ENCODE results near the gene ZCCHC3.
A peak's percentile ranks its signal among the peaks of the same experiment; 100 is the strongest.

Gene ZCCHC3

DNA sequence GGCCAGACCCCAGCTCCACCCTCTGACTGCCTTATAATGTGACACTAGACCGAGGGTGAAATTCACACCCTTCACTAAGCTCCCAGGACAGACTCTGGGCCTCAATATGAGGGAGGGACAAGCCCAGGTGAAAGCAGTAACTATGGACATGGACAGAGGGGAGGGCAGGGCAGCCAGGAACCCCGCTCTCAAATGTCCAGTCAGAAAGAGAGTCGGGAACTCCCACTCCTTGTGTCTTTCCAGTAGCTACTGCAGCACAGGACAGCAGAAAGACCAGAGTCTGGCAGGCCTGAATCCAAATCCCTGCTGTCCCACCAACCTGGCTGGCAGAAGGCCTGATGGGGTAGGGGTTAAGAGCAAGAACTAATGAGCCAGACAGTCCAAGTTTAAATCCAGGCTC lies 13.2 kb upstream of the ZCCHC3 start:
- no peak for DNase-seq (ENCODE audit: low spot score)

DNA sequence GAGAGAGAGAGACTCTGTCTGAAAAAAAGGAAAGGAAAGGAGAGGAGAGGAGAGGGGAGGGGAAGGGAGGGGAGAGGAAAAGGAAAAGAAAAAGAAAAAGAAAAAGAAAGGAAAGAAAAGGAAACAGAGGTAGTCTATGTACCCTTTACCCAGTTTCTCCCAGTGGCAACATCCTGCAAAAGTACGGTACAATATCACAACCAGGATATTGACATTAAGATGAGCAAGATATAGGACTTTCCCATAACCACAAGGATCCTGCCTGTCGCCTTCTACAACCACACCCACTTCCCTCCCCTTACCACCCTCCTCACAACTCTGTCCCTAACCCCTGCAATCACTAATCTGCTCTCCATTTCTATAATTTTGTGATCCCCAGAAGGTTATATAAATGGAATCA lies 10.9 kb upstream of the ZCCHC3 start:
- DNase-seq (ENCODE audit: low spot score), result no peak

DNA sequence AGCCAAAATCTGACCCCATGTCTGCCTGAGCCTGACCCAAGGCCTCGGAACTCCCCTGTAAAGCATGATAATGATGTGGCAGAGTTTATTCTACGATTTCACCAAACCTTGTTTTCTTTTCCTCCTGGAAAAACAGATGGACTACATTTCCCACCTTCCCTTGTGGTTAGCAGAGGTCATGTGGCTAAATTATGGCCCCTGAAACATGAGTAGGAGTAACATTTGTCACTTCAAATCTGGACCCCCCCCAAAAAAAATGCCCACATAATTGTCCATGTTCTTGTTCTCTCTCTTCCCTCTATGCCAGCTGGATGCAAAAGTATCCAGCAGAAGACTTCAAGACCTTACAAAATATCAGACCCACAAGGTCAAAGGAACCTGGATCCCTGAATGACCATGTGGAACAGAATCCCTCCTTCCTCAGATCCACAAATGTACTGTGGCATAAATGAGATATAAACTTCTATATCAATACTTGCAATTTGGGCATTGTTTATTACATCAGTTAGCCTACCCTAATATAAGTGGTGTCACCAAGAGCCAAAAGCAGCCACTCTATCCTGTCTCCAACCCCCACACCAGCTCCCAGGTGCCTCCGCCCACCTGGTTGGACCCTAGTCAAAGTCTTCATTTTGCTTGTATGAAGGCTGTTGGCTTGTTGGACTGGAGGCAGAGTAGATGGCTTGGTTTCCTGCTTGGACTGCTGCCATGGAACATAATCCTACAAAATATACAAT lies 8.2 kb upstream of the ZCCHC3 start:
- no peak for DNase-seq (ENCODE audit: low spot score)

DNA sequence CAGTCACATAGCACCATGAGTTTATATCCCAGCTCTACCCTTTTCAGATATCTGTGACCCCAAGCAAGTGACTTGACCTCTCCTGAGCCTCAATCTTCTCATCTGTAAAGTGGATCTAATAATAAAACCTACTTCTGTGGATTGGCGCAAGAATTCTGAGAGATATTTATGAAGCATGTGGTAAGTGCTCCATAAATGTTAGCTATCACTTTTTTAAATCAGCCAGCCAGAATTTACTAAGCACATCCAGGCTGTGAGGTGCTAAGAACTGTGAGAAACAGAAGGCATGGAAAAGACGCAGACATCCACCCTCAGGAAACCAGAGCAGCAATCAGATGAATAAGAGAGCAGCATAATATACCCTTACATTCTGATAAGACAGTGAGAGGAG lies 7.7 kb upstream of the ZCCHC3 start:
- DNase-seq (ENCODE audit: low spot score), result no peak

DNA sequence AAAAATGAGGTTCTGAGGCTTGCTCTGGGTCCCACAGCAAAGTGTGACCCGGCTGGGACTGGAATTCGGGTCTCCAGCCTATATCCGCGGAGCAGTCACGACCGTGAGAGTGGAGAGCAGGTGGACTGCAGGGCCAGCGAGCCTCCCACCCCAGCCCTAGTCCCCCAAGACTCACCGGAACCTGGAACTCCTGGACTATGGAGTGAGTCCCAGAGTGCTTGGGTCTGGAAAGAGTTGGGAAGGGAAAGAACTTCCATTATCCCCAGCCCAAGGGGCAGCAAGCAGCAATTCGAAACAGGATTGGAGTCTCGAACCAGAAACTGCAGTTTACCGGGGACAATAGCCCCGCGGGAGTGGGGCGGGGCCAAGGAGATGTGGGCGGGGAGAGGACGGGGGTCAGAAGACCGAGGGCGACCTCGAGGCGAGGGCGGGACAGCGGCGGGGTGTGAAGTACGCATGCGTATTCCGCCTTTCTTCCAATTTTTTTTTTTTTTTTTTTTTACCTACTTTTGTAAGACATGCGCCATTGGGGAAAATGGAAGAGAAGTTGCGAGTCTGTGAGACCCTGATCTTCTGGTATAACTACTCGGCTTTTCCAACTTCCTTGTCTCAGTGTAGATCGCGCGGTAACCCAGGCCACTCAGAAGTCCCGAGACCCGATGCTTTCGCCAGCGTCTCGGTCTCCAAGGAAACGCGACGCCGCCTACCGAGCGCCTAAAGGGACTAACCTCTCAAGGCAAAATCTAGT lies 7.1 kb upstream of the ZCCHC3 start, which contains the start of gene C20orf96:
Gene C20orf96, minus strand, starts transcription at position 667 of the 748 bp plus-strand sequence. Its CDS starts 140 bp downstream, at position 527.
- DNase-seq (ENCODE audit: low spot score), result peak; percentile 90

DNA sequence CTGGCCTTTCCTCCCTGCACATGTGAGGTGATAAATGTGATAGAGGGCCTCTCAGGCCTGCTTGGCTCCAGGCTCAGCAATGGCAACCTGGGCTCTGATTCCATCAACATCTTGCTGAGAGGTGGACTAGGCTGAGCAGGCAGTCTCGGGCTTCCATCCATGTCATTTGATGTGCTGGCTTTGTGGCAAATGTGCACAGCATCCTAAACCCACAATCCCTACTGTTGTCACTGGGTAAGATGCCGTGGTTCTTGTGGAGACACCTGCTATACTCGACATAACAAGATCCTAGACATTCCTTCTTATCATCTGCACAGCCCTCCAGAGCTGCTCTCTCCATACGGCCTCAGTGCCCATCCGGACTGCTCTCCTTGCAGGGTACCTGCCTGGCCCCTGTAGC lies 2.8 kb upstream of the ZCCHC3 start:
- no peak for DNase-seq (ENCODE audit: low spot score)

DNA sequence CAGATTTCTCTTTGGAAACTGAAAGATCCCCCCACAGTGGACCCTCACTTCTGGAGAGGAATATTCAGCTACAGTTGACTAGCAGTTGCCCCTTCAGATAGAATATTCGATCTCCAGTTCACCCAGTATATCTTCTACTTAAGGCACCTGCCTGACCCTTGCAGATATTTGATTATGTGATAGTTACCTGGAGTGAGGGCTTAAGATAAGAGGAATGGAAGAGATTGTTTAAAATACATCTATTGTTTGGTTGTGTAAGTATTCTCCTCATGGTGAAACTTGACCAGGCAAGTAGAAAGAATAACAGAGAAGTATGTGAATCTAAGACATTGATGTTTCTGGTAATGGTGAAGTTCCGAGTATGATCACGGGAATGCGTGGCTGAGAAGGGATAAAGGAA lies 1.6 kb upstream of the ZCCHC3 start:
- no peak for DNase-seq (ENCODE audit: low spot score)

DNA sequence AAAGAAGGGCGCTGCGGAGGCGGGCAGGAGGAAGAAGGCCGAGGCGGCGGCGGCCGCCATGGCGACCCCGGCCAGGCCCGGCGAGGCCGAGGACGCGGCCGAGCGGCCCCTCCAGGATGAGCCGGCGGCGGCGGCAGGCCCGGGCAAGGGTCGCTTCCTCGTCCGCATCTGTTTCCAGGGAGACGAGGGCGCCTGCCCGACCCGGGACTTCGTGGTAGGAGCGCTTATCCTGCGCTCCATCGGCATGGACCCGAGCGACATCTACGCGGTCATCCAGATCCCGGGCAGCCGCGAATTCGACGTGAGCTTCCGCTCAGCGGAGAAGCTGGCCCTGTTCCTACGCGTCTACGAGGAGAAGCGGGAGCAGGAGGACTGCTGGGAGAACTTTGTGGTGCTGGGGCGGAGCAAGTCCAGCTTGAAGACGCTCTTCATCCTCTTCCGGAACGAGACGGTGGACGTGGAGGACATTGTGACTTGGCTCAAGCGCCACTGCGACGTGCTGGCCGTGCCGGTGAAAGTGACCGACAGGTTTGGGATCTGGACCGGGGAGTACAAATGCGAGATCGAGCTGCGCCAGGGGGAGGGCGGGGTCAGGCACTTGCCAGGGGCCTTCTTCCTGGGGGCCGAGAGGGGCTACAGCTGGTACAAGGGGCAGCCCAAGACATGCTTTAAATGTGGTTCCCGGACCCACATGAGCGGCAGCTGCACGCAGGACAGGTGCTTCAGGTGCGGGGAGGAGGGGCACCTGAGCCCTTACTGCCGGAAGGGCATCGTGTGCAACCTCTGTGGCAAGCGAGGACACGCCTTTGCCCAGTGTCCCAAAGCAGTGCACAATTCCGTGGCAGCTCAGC lies 780 bp downstream of the ZCCHC3 start:
- DNase-seq (ENCODE audit: low spot score), result peak; percentile 76

DNA sequence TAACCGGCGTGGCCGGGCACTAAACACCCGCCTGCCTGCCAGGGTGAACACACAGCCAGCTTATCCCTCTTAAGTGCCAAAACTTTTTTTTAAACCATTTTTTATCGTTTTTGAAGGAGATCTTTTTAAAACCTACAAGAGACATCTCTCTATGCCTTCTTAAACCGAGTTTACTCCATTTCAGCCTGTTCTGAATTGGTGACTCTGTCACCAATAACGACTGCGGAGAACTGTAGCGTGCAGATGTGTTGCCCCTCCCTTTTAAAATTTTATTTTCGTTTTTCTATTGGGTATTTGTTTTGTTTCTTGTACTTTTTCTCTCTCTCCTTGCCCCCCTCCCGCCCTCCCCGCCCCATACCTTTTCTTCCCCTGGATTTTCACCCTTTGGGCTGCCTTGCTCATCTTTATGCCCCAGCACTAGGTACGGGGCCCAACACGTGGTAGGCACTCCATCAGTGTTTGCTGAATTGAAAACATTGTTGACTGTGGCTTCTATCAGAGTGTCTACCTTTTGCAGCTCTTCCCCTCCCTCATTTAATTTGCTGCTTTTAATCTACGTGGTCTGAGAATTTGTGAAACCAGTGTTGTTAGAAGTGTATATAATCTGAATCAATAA lies 1.5 kb downstream of the ZCCHC3 start:
- DNase-seq (ENCODE audit: low spot score), result no peak

DNA sequence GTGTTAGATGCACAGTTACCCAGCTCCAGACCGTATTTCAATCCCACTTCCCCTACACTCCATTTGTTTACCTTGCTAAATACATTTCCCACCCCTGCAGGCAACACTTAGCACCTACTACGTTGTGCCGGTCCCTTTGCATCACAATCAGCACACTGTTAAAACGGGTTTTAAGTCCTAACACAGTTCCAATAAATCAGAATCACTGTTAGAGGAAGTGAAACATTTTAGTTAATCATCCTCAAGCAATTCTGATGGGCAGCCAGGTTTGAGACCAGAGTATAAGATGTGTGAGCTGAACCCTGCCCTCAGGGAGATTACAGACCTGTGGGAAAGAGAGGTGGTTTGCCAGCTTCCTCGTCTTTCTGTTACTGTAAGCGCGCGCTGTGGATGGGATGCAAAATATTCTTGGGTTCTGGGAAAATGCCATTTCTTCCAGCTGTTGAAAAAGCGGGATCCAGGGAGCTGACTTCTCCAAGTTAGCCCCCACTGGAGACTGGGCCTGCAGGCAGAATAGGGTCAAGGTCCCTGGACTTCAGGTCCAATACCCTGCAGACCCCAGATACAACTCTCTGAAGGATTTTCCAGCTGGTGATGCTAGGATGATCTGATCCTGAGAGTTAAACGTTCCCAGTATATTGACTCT lies 3.1 kb downstream of the ZCCHC3 start:
- DNase-seq (ENCODE audit: low spot score), result no peak

DNA sequence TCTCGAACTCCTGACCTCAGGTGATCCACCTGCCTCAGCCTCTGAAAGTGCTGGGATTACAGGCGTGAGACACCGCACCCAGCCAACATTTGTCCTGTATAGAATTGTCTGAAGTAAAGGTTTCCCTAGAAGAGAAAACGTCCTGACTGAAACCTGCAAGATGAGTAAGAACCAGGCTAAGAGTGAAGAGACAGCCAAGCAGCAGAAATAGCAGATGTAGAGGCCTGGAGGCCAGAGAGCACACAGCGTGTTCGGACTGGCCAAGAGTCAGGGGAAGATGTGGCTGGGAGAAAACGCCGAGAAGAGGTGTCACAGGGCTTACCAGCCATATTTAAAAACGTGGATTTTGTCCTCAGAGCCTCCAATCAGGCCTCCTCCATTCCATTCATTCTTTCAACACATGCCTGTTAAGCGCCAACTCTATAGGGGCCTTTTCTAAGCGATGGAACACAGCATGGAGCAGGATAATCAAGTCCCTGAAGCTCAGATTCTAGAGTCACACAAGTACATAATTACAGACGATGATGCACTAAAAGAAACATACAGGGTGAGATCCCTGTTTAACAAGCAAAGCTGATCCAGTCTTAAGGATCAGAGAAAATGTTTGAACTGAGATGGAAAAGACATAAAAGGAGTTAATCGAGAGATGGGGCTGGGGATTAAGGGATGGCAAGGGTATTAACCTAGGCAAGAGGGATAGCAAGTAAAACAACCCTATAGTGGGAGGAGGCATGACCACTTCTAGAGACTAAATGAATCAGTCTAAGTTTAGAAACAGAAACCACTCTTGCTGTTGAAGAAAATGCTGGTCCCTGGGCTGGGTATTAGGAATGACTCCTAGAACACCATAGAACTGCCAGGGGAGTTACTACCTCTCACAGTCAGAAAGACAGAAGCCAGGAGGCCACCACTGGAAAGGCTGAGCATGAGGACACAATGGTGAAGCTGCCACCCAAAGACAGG lies 4.8 kb downstream of the ZCCHC3 start:
- no peak for DNase-seq (ENCODE audit: low spot score)

DNA sequence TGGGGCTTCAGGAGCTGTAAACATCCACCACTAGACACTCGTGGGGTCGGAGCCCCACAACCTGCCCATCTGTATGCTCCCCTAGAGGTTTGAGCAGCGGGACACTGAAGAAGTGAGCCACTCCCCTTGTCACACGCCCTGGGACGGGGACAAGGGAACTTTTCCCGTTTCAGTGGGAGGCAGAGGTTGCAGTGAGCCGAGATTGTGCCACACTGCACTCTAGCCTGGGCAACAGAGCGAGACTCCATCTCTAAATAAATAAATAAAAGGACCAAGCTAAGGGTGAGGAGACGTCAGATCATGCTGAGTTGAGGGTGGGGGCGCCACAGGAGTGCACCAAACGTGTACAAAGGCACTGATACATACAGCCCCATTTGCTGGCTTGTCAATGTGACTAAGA lies 8.4 kb downstream of the ZCCHC3 start:
- no peak for DNase-seq (ENCODE audit: low spot score)

DNA sequence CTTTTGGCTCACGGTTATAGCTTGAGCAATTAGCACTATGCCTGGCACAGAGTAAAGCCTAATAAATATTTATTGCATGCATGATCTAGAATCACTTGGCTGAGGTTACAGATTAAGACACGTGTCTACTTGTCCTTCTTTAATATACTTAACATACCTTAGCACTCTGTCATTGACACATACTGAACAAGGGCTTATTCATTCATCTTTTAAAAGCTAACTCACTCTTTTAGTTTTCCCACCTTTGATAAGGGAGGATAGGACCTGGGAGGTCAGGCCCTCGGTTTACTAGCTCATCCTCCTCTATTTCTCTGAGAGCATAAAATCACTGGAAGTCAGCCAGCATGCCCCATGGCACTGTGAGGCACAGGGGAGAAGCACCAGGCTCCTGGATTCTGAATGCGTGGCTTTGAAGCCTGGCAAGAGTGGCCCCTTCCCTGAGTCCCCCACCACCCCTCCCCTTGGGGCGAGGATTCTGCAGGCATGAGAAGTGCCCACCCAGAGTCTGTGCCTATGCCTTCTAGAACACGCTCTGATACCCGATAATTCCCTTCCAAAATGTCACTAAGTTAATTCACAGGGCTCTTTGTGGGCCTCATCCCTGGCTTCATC lies 11.2 kb downstream of the ZCCHC3 start:
- no peak for DNase-seq (ENCODE audit: low spot score)

DNA sequence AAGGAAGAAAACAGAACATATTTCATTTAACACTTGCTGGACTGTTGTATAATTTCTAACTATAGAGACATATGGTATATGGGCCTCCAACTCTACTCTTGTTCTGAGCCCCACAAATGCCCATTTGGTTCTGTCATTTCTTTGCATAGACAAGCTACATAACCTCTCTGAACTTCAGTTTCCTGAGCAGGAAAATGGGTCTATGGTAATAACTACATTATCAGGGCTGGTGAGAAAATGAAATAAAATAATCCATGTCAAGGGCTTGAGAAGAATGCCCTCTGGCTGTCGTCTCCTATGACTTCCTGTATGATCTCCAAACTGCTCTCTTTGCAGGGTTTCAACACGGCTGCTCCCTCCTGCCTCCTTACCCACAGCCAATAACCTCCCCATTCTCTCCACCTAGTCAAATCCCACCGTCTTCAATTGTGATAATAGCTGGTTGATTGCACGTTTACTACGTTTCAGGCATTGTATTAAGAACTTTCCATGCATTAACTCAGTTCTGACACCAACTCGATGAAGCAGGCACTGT lies 12.0 kb downstream of the ZCCHC3 start:
- peak; percentile 64 for DNase-seq (ENCODE audit: low spot score)

DNA sequence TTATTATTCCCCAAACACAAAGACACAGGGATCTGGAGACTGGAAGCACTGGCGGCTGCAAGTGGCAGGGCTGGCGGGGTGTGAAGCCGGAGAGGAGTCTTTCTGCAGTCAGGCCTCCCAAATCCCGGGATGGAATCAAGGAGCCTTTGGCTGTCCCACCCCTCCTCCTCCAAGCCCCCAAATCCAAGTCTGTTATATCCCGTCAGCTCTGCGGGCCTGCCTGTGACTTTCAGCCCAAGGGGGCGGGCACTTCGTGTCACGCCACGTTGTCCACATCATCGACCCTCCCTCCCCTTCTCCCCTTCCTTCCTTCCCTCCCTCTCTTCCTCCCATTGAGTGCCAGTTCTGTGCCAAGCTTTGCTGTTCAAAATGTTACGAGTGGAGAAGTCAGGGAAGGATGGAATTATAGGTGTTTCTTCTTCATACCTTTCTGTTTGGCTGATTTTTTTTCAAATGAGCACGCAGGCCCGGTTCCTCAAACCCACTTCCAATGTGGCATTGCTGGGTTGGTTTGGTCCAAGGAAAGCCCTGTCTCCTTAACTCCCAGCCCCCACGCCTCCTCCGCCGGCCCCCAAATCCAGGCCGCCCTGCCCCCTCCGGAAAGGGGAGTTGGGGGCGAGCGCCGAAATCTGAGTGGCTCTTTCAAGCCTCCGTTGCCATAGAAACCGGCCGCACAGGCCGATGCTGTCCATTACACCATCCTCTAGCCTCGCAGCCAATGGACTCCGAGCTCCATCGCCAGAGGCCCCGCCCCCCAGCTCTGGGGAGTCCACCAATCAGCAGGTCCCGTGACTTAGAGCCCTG lies 12.7 kb downstream of the ZCCHC3 start:
- DNase-seq (ENCODE audit: low spot score), result peak; percentile 100

DNA sequence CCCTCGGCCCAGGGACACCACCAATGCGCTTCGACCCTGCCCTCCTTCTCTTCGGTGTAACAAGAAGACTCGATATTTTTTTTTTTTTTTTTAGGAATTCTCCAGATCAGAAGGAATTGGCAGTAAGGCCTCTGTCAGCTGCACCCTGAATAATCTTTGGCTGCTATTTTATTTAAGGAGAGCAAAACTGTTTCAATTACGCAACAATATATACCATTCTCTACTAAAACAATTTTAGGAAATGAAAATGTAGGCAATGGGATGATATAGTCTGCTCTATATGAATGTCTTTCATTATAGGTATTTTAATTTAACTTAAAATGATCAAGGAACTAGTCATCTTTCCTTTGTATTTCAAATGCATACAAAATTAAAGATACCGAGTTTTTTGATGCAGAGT lies 13.3 kb downstream of the ZCCHC3 start:
- DNase-seq (ENCODE audit: low spot score), result no peak

DNA sequence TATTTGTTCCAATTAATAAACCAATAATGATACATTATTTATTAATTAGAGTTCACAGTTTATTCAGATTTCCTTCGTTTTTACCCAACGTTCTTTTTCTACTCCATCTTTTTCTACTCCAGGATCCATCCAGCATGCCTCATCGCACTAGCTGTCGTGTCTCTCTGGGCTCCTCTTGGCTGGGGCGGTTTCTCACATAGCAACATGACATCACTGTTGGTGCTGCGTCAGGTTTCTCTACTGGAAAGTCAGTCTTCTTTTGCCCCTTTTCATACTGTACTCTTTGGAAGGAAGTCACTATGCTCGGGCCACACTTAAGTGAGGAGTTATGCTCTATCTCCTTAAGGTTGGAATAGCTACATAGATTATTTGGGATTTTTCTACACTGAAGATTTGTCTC lies 14.2 kb downstream of the ZCCHC3 start:
- no peak for DNase-seq (ENCODE audit: low spot score)

DNA sequence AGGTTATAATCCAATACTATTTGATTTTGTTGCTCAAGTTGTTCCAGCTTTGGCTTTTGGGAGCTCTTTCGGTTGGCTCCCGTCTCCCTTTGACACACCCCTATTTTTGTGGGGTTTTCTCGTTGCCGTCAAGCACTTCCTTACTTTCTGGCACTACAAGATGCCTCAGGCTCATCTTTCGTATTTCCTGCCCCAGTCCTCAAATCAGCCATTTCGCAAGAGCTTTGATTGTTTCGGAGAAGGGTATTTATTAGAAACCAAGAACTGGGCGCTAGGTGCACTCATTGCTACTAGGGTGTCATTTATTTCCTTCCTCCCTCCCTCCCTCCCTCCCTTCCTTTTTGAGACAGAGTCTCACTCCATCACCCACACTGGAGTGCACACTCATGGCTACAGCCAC lies 14.7 kb downstream of the ZCCHC3 start:
- no peak for DNase-seq (ENCODE audit: low spot score)

DNA sequence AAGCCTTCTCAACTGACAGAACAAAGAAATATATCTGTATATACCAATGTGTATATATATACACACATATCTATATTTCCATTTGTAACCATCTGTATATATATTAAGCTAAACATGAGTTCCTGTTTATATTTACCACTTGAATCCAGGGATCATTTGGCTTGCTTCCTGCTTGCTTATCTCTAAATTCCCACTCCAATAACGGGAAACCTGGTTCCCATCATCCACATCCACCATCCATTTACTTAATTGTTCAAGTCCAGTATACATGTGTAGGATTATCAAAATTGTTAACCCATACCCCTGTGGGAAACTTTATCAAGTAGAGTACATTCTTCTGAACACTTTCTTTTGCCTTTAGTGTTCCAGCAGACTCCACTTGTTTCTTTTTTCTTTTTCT lies 15.5 kb downstream of the ZCCHC3 start:
- no peak for DNase-seq (ENCODE audit: low spot score)
